T47D (cell line): ENCODE data around the gene LRP10.

Experiments
- DNase-seq, 2 experiments: peaks; one replicate each; pipeline versions ENCODE4 v3.0.0 to v3.0.0-alpha.2; 2011 to 2012; ENCODE audit warnings: low read depth in 1 of 2, low spot score in 1 of 2
- JUND ChIP-seq: IDR thresholded peaks from 2 replicates; pipeline ENCODE4 v1.6.1; 2012; ENCODE audit warnings: low read depth
- in situ Hi-C: cut with HindIII; loops from 2 replicates; pipeline ENCODE4 v1.10.0; 2016; ENCODE audit warnings: low sequenced_read_pairs, low pct_unique_long_range_greater_than_20kb

The LRP10 gene

GRCh38 chr14:22925513-22925912 lies 54.0 kb downstream of the LRP10 start:
- no peak for TF ChIP-seq JUND
- in situ Hi-C loops = no loop called here

DNA sequence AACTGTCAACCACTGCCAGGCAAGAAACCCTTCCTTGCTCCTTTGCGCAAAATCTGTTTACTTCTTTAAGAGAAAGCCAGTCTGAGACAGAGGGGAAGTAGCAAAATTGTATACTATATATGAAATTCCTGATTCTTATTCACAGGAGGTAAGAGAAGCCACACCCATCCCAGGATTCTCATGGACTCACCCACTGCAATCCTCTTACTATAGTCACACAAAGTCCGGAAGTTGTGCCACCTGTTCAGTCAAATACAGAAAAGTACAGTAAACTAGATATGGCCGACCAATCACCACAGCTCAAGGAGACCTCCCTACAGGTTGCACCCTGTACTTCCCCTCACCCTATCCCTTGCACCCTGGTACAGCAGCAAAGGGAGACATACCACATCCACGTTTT lies 54.8 kb downstream of the LRP10 start:
- DNase-seq = no peak
- in situ Hi-C loops = no loop called here
- no peak for TF ChIP-seq JUND

More at GRCh38 chr14:22925513-22925912, 54.0 kb downstream of the LRP10 start:
- DNase-seq = no peak

DNA sequence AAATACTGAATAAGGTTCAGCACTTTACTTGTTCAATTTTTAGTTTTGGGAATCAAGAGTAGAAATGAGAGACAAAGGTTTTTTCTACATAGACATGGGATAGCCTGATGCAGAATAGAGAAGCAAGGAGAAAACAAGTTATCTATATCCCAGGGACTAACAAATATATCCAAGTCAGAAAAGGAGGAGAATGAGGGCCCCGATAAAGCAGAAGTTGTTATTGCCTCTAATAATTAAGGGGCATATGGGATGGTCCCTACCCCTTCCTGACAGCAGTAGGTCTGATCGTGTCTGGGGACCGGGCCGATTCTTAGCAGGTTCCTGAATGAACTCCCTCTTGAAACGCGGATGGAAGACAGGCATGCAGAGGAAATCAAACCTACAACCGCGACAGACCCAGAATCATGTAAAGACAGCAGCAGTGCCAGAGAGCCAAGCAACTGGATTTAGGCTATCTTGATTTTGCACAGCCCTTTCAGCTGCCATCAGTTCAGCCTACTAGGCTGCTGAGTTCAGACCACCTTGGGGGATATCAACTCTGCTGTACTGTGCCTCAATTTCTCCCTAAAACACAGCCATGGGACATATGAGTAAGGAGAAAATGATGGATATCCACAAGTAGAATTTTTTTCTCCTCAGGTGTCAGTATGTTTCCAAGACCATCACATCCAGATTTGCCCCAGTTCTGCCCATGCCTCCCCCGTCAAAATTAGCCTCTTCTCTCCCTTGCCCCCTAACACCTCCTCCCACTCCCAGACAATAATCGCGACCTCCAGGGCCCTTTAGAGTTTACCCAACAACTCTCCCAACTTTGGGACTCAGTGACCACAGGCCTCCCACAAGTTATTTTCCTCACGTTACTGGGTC lies 56.9 kb downstream of the LRP10 start:
- no peak for DNase-seq
- TF ChIP-seq JUND = no peak
- in situ Hi-C loops = no loop called here

- in situ Hi-C loops = no loop called here
- no peak for TF ChIP-seq JUND
- peak; percentile 83 to 98 for DNase-seq
These were observed 57.8 kb downstream of the LRP10 start, which contains the start of gene PRMT5 for GRCh38 chr14:22929104-22929960. TSS of gene PRMT5 (minus strand) at chr14:22929376. CDS start at chr14:22929361, 15 bp downstream.

GRCh38 chr14:22929961-22930364 lies 58.4 kb downstream of the LRP10 start:
- in situ Hi-C loops = no loop called here
- TF ChIP-seq JUND = no peak
- DNase-seq = no peak
